HG02885 (cell line): ENCODE results near the gene NAV1.
"Not testable (repeated sequence)": the region's sequence is repeated elsewhere in the genome, so short reads cannot be mapped to it uniquely, and the experiment has no call there.

Experiments
- ATAC-seq: cut with Tn5 transposase; IDR thresholded peaks from one replicate; pipeline ENCODE4 v1.9.1; 2021; ENCODE audit warnings: mild to moderate bottlenecking; ENCODE audit not compliant: unreplicated experiment, poor library complexity

NAV1 gene

GRCh38 chr1:201538612-201539551 is at the start of gene NAV1:
Gene NAV1, plus strand, starts transcription at chr1:201539127. Its CDS starts 83,758 bp downstream, at chr1:201622885.
- ATAC-seq: no peak

GRCh38 chr1:201489643-201490261 is 49.2 kb upstream of the NAV1 start:
- no peak for ATAC-seq

- ATAC-seq: no peak
These were observed 48.2 kb upstream of the NAV1 start for GRCh38 chr1:201490708-201491131.

- ATAC-seq: no peak
These were observed 46.9 kb upstream of the NAV1 start for GRCh38 chr1:201491896-201492511.

GRCh38 chr1:201493026-201493656 is 45.8 kb upstream of the NAV1 start:
- not testable (repeated sequence) for ATAC-seq

- ATAC-seq: no peak
These were observed 44.9 kb upstream of the NAV1 start for GRCh38 chr1:201493757-201494617.

- no peak for ATAC-seq
These were observed 43.2 kb upstream of the NAV1 start for GRCh38 chr1:201495551-201496295.

GRCh38 chr1:201496296-201496690 is 42.6 kb upstream of the NAV1 start:
- no peak for ATAC-seq

GRCh38 chr1:201497935-201498509 is 40.9 kb upstream of the NAV1 start:
- no peak for ATAC-seq

GRCh38 chr1:201498621-201499020 is 40.3 kb upstream of the NAV1 start:
- no peak for ATAC-seq

GRCh38 chr1:201499191-201499590 is 39.7 kb upstream of the NAV1 start:
- ATAC-seq: no peak

GRCh38 chr1:201499795-201500669 is 38.9 kb upstream of the NAV1 start:
- ATAC-seq: no peak

GRCh38 chr1:201500670-201501120 is 38.2 kb upstream of the NAV1 start:
- ATAC-seq: no peak

GRCh38 chr1:201501144-201501543 is 37.8 kb upstream of the NAV1 start:
- ATAC-seq: no peak

- ATAC-seq: no peak
These were observed 37.0 kb upstream of the NAV1 start for GRCh38 chr1:201501812-201502510.

GRCh38 chr1:201502511-201502857 is 36.4 kb upstream of the NAV1 start:
- no peak for ATAC-seq
